B cell (primary cell): Measurements from ENCODE around the gene OPN4. TPM values are rescaled to one million over a fixed set of nuclear protein-coding genes. Genes with fewer than 3 reads are reported as not detected.

Experiments used
- ATAC-seq: fragments of 200-7000 bp; cut with Tn5 transposase; one replicate; pipeline ENCODE4 v1.10.0; 2021; ENCODE audit warnings: low read depth, mild to moderate bottlenecking, moderate number of reproducible peaks, moderate library complexity
- CTCF ChIA-PET: fragments of 350-600 bp; sonication (Branson Sonifier 250); formaldehyde crosslinking; loops from one replicate; lab custom pipeline; 2021; ENCODE audit warnings: antibody characterized with exemption, inconsistent platforms; lab: Charles Lee
- POLR2A ChIA-PET: fragments of 350-600 bp; sonication (Branson Sonifier 250); formaldehyde crosslinking; loops from one replicate; lab custom pipeline; 2021; ENCODE audit warnings: antibody characterized with exemption; lab: Charles Lee
- DNase-seq: peaks from one replicate; pipeline ENCODE4 v3.0.0; 2013
- H2AFZ ChIP-seq: 2 replicates; pipeline ENCODE4 v1.6.1; 2012; ENCODE audit warnings: mild to moderate bottlenecking, low read depth, low read length; ENCODE audit not compliant: insufficient read depth, poor library complexity, severe bottlenecking
- H3K27ac ChIP-seq, 2 donors: 1 replicate in 1 of 2; 2 replicates in 1 of 2; pipeline ENCODE4 v1.5.1; 2012 to 2013; ENCODE audit warnings: low read length in 2 of 2, mild to moderate bottlenecking in 2 of 2, moderate library complexity in 1 of 2
- H3K27me3 ChIP-seq, 4 experiments: fragments of 200-600 bp in 1 of 4; sonication (generic) in 1 of 4; replicated peaks in 1 of 4; 1 replicate in 2 of 4; 2 replicates in 2 of 4; pipeline versions ENCODE4 v1.6.1 to v1.7.0; 2013 to 2016; ENCODE audit warnings: low read length in 3 of 4, mild to moderate bottlenecking in 2 of 4, mixed read lengths in 1 of 4, moderate library complexity in 1 of 4; ENCODE audit not compliant: insufficient read depth in 4 of 4, control insufficient read depth in 3 of 4; ENCODE audit errors: control extremely low read depth in 1 of 4
- H3K36me3 ChIP-seq, 2 experiments: replicated peaks in 1 of 2; 1 replicate in 1 of 2; 2 replicates in 1 of 2; pipeline versions ENCODE4 v1.6.1 to v1.7.1; 2013; ENCODE audit warnings: low read length in 1 of 2; ENCODE audit not compliant: insufficient read depth in 2 of 2, control insufficient read depth in 1 of 2; ENCODE audit errors: control extremely low read depth in 1 of 2, extremely low read depth in 1 of 2
- H3K4me1 ChIP-seq, 2 donors: fragments of 200-600 bp in 1 of 2; sonication (generic) in 1 of 2; 1 replicate in 1 of 2; 2 replicates in 1 of 2; pipeline versions ENCODE4 v1.5.1 to v1.6.1; 2013 to 2017; ENCODE audit warnings: low read length in 2 of 2; ENCODE audit not compliant: control insufficient read depth in 2 of 2, insufficient read depth in 2 of 2
- H3K4me2 ChIP-seq: replicated peaks from 2 replicates; pipeline ENCODE3; 2012; ENCODE audit warnings: mild to moderate bottlenecking, low read depth, low read length; ENCODE audit not compliant: poor library complexity, severe bottlenecking
- H3K4me3 ChIP-seq, 5 experiments: fragments of 200-600 bp in 1 of 5; sonication (generic) in 1 of 5; 1 replicate in 3 of 5; 2 replicates in 2 of 5; pipeline versions ENCODE4 v1.5.1 to v1.7.0; 2011 to 2016; ENCODE audit warnings: low read length in 4 of 5, mild to moderate bottlenecking in 4 of 5, low read depth in 2 of 5, control low read depth in 1 of 5, moderate library complexity in 1 of 5; ENCODE audit not compliant: insufficient read depth in 1 of 5; ENCODE audit errors: control extremely low read depth in 1 of 5, extremely low read depth in 1 of 5
- H3K79me2 ChIP-seq: fragments of 200-600 bp; sonication (generic); one replicate; pipeline ENCODE4 v1.6.0; 2016; ENCODE audit warnings: low read length; ENCODE audit not compliant: control insufficient read depth, insufficient read depth
- H3K9ac ChIP-seq: fragments of 200-600 bp; sonication (generic); 2 replicates; pipeline ENCODE4 v1.6.1; 2017; ENCODE audit warnings: mild to moderate bottlenecking, low read length, moderate library complexity
- H3K9me3 ChIP-seq, 3 donors: one replicate each; pipeline versions ENCODE4 v1.6.1 to v1.7.1; 2013; ENCODE audit warnings: low read length in 2 of 3; ENCODE audit not compliant: control insufficient read depth in 2 of 3, insufficient read depth in 1 of 3; ENCODE audit errors: control extremely low read depth in 1 of 3
- H4K20me1 ChIP-seq: 2 replicates; pipeline ENCODE4 v1.6.0; 2012; ENCODE audit warnings: mild to moderate bottlenecking, low read length; ENCODE audit not compliant: insufficient read depth, control insufficient read depth, poor library complexity, severe bottlenecking
- H3K27ac Mint-ChIP-seq: one replicate; pipeline ENCODE4 v1.8.0; 2021; ENCODE audit warnings: mixed read lengths
- H3K27me3 Mint-ChIP-seq: one replicate; pipeline ENCODE4 v1.8.0; 2021; ENCODE audit warnings: mixed read lengths
- H3K4me1 Mint-ChIP-seq: one replicate; pipeline ENCODE4 v1.8.0; 2021; ENCODE audit warnings: mixed read lengths
- H3K4me3 Mint-ChIP-seq: one replicate; pipeline ENCODE4 v1.8.0; 2021; ENCODE audit warnings: mixed read lengths
- H3K9me3 Mint-ChIP-seq: one replicate; pipeline ENCODE4 v1.8.0; 2022; ENCODE audit warnings: mixed read lengths; ENCODE audit not compliant: insufficient read depth
- CTCF ChIP-seq: fragments of 200-600 bp; IDR thresholded peaks from one replicate; pipeline ENCODE4 v1.8.0; 2022; ENCODE audit warnings: antibody characterized with exemption, mild to moderate bottlenecking
- EZH2 ChIP-seq: IDR thresholded peaks from 2 replicates; pipeline ENCODE4 v1.6.1; 2012; ENCODE audit warnings: borderline replicate concordance, low read depth, mild to moderate bottlenecking, moderate library complexity, low read length; ENCODE audit not compliant: insufficient read depth, poor library complexity, severe bottlenecking
- WGBS: methylation state at CpG from one replicate; pipeline ENCODE4 v1.1.5; 2013; ENCODE audit warnings: missing lambda C conversion rate; ENCODE audit not compliant: insufficient coverage; 5-methylcytosine and 5-hydroxymethylcytosine counted together
- intact Hi-C: fragments of 100-400 bp; cut with micrococcal nuclease; formaldehyde crosslinking; loops from one replicate; pipeline ENCODE4 v1.10.0; 2022
- polyA plus RNA-seq: library from polyadenylated mRNA; depleted of rRNA; stranded (reverse); fragments of >200 nt; gene quantifications from 2 replicates; pipeline ENCODE4 v1.2.3, GENCODE V29; 2012
- total RNA-seq, 2 donors: library from RNA; stranded (reverse); fragments of 120-200 nt in 1 of 2; gene quantifications; 1 replicate in 1 of 2; 2 replicates in 1 of 2; pipeline versions ENCODE4 v1.2.3 to v1.2.4, GENCODE V29; 2013 to 2022

Gene OPN4
- total and polyA plus RNA-seq, 2 donors (not counting 1 experiment from before 2014, with no cell fraction given), result not detected

GRCh38 chr10:86658261-86658741 lies 4.0 kb downstream of the OPN4 start:
- Histone ChIP-seq H3K4me2 (no peak overlapping the region), H3K27me3 (no peaks in the 10 kb centered on the region), H3K36me3 (no peaks in the 10 kb centered on the region), H3K79me2 (no peaks in the 10 kb centered on the region), H3K27ac (no peak overlapping the region), H3K9ac (no peak overlapping the region), H4K20me1 (no peaks in the 10 kb centered on the region), H2AFZ (no peak overlapping the region), H3K9me3 (no peaks in the 10 kb centered on the region), H3K4me1 (no peaks in the 10 kb centered on the region), H3K4me3 (no peak overlapping the region)
- no peaks in the 10 kb centered on the region for H3K9me3 Mint-ChIP-seq
- intact Hi-C loops, result no loop called here
- POLR2A ChIA-PET, result no interaction called here
- peaks cover 5% of the 10 kb centered on the region for H3K27me3 Mint-ChIP-seq
- DNase-seq (no peak), ATAC-seq (no peak)
- H3K27ac Mint-ChIP-seq, result no peak overlapping the region
- H3K4me1 Mint-ChIP-seq, result no peaks in the 10 kb centered on the region
- no peak for TF ChIP-seq EZH2
- TF ChIP-seq CTCF, result no peak
- CTCF ChIA-PET, result no interaction called here
- 88% methylated on average over 11 of the region's 12 CpGs for WGBS
- no peak overlapping the region for H3K4me3 Mint-ChIP-seq

GRCh38 chr10:86658751-86659150 lies 4.4 kb downstream of the OPN4 start:
- TF ChIP-seq CTCF (no peak), EZH2 (no peak)
- Histone ChIP-seq H3K4me2 (no peak overlapping the region), H3K27ac (no peak overlapping the region), H3K9ac (no peak overlapping the region), H4K20me1 (no peaks in the 10 kb centered on the region), H3K79me2 (no peaks in the 10 kb centered on the region), H3K27me3 (no peaks in the 10 kb centered on the region), H3K9me3 (no peaks in the 10 kb centered on the region), H2AFZ (no peak overlapping the region), H3K4me3 (no peak overlapping the region), H3K4me1 (no peaks in the 10 kb centered on the region), H3K36me3 (no peaks in the 10 kb centered on the region)
- peaks cover 5% of the 10 kb centered on the region for H3K27me3 Mint-ChIP-seq
- H3K4me1 Mint-ChIP-seq, result no peaks in the 10 kb centered on the region
- ChIA-PET CTCF (interaction anchor here (0.6 kb wide), 1 partner anchor 13 kb away, joined by 3 read pairs; no protein-coding TSS in a partner anchor), POLR2A (no interaction called here)
- DNase-seq (no peak), ATAC-seq (no peak)
- no peak overlapping the region for H3K27ac Mint-ChIP-seq
- H3K4me3 Mint-ChIP-seq, result no peak overlapping the region
- H3K9me3 Mint-ChIP-seq, result no peaks in the 10 kb centered on the region
- intact Hi-C loops, result no loop called here
- WGBS, result 68% methylated on average over 3 of the region's 3 CpGs
